HG02970 (cell line): ENCODE data around the gene HEATR5A.
"Not testable (repeated sequence)": the region's sequence is repeated elsewhere in the genome, so short reads cannot be mapped to it uniquely, and the experiment has no call there.

Experiments
- ATAC-seq: cut with Tn5 transposase; IDR thresholded peaks from one replicate; pipeline ENCODE4 v1.9.1; 2021; ENCODE audit warnings: mild to moderate bottlenecking, moderate library complexity, moderate number of reproducible peaks; ENCODE audit not compliant: unreplicated experiment, low FRiP score

Gene HEATR5A

DNA sequence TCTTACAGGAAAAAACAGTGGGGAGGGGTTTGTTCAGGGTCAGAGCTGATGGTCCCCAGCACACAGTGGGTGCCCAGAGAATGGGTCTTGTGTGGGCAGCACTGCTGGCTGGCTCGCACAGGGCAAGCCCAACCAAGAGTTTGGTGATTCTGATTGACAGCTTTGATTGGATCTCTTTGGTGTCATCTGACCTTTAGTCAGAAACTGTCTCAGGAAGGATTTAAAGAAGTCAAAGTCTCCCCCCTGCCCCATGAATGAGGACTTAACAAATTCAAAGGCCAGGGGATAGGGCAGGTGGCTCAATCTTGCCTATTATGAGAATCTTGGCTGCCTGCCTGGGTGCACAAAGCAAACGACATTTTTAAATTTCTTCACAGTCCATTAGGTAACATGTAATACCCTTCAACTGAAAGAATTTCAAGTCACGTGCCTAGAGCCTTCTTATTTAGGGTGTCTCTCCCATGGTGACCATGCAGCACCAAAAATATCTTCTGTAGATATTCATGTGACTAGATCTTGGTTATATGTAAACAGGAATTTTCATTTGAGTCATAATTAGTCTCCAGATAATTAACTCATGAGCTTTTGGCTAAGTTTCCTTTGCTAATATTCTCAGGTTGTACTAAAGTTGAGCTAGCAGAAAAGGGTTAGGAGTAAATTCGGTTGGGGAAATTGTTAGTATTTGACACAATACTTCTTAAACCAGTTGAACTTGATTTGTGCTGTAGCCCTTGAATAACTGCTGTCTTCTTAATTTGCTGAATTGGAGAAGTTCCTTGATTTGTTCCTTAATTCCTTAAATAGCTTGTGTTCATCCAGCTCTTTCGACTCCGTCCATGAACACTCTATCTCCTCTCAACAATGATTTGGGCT, 158.3 kb downstream of the HEATR5A start:
- no peak for ATAC-seq

DNA sequence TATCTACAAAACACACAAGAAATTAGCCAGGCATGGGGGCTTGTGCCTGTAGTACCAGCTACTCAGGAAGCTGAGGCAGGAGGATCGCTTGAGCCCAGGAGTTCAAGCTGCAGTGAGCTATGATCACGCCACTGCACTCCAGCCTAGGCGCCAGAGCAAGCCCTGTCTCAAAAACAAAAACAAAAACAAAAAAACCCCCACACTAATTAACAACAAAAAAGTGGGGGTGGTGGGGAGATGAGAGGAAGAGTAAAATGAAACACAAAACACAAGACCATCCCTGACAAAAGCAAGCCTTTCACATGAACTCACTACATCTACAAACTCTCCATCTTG, 158.9 kb downstream of the HEATR5A start:
- no peak for ATAC-seq

DNA sequence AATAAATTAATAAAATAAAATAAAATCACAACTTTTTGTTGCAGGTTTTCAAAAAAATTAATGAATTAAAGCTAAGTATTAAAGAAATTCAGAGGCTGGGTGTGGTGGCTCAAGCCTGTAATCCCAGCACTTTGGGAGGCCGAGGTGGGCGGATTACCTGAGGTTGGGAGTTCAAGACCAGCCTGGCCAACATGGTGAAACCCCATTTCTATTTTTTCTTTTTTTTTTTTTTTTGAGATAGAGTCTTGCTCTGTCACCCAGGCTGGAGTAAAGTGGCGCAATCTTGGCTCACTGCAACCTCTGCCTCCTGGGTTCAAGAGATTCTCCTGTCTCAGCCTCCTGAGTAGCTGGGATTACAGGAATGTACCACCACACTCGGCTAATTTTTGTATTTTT, 161.3 kb downstream of the HEATR5A start:
- ATAC-seq, result not testable (repeated sequence)

DNA sequence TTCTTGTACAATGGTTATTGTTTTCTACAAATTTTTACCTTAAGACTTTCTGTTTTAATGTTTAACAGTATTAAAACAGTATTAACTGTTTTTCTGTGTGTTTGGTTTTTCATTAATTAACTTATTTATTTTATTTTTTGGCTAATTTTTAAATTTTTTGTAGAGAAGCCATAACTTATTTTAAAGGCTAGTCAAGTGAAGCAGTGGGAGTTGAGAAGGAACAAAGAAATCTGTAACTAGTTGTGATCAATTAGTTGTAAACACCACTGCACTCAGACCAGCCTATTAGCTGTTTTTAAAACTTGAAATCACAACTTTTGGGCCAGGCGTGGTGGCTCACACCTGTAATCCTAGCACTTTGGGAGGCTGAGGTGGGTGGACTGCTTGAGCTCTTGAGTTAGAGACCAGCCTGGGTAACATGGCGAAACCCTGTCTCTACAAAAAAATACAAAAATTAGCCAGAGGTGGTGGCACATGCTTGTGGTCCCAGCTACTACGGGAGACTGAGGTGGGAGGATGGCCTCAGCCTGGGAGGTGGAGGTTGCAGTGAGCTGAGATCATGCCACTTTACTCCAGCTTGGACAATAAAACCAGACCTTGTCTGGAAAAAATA, 161.8 kb downstream of the HEATR5A start:
- ATAC-seq, result no peak

DNA sequence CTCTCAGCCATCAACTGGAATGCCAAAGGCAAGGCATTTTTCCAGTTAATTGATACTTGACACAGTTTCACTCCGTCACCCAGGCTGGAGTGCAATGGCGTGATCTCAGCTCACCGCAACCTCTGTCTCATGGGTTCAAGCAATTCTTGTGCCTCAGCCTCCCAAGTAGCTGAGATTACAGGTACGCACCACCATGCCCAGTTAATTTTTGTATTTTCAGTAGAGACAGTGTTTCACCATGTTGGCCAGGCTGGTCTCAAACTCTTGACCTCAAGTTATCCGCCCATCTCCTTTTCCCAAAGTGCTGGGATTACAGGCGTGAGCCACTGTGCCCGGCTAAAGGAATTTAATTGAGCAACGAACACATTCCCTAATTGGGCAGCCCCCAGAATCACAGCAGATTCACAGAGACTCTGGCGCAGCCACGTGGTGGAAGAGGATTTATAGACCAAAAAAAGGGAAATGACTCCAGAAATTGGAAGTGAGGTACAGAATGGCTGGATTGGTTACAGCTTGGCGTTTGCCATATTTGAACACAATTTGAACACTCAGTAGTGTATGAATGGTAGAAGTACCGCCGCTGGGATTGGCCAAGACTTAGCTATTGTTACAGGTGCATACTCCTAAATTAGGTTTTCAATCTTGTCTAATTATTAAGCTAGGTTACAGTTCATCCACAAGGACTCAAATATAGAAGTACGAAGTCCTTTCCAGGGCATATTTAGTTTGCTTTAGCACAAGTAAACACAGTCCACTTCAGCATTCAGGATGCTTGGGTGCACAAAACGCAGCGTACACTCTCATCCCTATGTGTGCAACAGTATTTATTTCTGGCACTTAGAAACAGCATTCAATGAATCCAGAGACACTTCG, 162.6 kb downstream of the HEATR5A start:
- ATAC-seq, result not testable (repeated sequence)

DNA sequence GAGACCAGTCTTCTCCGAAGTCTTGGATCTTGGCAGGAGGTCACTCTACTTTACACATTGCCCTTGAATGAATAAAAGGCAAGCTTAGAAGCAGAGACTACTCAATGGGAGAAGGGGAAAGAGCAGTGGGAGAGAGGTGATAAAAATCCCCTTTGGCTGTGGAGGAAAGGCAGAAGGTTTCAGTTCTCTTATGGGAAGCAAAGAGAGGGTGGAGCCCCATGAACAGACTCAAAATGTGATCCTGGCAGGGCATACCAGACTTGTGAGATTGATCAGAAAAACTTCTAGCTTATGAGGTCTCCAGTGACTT, 163.2 kb downstream of the HEATR5A start:
- ATAC-seq, result no peak

DNA sequence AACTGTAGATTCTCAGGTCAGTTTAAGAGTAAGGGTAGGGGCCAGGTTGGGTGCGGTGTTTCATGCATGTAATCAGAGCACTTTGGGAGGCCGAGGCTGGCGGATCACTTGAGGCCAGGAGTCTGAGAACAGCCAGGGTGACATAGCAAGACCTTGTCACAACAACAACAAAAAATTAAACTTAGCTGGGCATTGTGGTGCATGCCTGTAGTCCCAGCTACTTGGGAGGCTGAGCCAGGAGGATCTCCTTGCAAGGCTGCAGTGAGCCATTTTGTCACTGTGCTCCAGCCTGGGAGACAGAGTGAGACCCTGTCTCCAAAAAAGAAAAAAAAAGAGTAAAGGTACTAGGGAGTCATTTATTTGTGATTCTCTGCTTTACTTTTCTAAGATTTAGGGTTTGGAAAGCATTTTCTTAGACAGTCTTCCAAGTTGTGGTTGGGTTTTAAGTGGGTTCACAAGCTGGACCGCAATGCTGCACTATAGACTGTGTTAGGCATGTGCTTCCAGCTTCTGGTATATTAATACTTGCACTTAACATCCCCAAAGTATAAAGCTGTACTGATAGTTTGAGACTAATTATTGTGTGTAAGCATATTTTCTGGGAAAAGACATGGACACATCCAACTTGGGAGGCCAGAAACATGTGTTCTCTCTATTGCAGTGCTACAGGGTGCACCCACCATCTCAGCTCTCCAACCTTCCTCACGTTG, 163.7 kb downstream of the HEATR5A start:
- ATAC-seq, result no peak

DNA sequence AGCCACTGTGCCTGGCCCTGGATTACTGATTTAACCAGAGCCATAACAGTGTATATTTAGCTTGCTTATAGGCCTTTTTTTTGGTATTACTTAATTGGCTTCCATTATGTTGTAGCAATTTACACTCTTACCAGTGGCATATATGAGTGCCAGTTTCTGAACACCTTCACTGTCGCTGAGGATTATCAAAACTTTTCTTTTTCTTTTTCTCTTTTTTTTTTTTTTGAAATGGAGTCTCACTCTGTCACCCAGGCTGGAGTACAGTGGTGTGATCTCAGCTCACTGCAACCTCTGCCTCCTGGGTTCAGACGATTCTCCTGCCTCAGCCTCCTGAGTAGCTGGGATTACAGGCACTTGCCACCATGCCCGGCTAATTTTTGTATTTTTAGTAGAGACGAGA, 164.4 kb downstream of the HEATR5A start:
- ATAC-seq, result not testable (repeated sequence)

DNA sequence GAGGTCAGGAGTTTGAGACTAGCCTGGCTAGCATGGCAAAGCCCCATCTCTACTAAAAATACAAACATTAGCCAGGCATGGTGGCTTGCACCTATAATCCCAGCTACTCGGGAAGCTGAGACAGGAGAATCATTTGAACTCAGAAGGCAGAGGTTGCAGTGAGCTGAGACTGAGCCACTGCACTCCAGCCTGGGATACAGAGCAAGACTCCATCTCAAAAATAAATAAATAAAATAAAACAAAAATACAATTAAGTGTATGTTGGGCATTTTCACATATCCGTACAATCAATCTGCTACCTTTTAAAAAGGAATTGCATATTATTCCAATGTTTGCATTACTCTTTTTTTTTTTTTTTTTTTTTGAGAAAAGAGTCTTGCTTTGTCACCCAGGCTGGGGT, 165.1 kb downstream of the HEATR5A start:
- no peak for ATAC-seq

DNA sequence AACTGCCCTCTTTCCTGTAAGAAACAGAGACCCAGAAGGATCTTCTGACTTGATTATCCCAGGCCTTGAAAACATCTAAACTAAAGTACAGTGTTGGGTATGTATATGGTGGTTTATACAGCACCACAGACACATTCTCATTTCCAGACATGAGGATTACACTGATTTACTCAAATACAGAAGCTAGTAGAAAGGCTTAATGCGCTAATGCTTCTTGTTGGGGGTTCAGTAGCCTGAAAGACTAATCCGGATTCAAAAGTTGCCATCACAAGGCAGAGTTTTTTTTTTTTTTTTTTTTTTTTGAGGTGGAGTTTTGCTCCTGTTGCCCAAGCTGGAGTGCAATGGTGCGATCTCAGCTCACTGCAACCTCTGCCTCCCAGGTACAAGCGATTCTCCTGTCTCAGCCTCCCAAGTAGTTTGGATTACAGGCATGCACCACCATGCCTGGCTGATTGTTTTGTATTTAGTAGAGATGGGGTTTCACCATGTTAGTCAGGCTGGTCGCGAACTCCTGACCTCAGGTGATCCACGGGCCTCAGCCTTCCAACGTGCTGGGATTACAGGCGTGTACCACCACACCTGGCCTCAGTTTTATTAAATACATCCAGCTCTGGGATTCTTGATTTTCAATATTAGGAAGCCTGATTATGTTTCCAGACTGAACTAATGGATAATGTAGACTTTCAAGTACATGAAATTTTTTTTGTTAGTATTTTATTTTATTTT, 166.4 kb downstream of the HEATR5A start:
- ATAC-seq, result no peak

DNA sequence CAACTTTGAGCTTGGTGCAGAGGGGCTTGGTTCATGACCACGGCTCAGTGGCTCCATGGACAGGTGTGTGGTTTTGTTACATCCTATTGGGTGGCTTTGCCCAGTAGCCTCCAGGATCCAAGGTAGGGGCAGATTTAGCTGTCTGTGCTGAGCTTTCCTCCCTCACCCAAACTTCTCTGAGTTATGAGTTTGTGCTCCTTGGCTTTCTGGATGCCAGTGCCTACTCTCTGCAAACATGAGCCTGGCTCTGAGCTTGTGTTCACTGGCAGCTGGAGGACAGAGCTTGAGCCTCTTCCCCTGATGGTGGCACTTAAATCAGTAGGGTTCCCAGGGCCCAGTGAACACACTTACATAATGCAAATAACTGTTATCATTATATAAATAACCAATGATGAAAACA, 167.5 kb downstream of the HEATR5A start:
- no peak for ATAC-seq

DNA sequence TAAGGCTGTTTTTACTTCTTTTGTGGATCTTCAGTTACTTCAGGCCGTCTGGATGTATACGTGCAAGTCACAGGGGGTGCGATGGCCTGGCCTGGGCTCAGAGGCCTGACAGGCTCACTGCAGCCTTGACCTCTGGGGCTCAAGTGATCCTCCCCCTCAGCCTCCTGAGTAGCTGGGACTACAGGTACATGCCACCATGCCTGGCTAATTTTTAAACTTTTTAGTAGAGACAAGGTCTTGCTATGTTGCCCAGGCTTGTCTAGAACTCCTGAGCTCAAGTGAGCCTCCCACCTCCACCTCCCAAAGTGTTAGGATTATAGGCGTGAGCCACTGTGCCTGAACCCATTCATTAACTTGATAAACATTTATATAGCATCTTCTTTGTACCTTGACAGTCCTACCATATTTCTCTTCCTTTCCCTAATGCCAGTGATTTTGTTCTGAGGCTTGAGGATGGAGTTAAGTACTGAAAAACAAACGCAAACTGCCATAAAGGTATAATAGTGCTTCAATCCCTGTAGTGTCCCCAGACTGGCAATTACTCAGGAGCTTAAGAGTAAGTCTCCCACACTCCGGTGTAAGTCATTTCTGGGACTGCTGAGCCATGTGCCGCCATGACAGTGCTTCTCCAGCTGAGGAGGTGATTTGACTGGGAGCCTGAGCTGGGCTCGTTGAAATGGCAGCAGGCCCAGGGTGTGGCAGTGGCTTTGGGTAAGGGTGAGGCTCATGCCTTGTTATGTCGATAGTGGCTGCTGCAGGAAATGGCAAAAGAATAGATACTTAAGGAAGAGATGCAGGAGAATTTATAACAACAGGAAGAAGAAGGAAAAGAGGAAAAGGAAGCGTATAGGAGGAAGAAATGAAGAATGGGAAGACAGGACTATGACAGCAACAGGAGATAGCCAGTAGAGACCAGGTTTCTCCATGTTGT, 169.1 kb downstream of the HEATR5A start:
- no peak for ATAC-seq

DNA sequence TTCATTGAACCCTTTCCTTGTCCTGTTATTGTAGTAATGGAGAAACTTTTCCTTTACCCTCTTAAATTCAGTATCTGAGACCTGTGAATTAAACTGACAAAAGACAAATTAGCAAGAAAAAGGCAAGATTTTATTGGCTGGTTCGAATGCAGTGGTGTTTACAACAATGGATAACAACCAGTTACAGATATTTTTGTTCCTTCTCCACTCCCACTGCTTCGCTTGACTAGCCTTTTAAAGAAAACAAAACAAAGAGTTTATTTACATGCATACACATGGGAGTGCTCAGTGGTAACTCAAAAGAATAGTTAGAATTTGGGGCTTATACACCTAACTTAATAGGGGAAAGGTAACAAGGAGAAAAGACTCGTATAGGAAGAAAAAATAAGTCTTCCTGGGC, 175.7 kb downstream of the HEATR5A start:
- no peak for ATAC-seq

DNA sequence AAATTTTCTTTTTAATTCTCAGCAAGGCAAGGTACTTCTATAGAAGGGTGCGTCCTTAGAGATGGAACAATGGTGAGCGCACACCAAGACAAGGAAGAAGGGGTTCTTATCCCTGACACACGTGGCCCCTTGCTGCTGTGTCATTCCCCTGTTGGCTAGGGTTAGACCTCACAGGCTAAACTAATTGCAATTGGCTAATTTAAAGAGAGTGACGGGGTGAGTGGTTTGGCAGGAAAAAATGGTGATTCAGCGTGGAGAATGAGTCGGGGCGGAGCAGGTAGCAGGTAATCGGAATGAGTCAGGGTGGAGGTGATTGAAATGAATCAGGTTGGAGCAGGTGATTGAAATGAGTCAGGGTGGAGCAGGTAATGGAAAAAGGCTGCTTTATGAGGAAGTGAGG, 176.5 kb downstream of the HEATR5A start:
- no peak for ATAC-seq

DNA sequence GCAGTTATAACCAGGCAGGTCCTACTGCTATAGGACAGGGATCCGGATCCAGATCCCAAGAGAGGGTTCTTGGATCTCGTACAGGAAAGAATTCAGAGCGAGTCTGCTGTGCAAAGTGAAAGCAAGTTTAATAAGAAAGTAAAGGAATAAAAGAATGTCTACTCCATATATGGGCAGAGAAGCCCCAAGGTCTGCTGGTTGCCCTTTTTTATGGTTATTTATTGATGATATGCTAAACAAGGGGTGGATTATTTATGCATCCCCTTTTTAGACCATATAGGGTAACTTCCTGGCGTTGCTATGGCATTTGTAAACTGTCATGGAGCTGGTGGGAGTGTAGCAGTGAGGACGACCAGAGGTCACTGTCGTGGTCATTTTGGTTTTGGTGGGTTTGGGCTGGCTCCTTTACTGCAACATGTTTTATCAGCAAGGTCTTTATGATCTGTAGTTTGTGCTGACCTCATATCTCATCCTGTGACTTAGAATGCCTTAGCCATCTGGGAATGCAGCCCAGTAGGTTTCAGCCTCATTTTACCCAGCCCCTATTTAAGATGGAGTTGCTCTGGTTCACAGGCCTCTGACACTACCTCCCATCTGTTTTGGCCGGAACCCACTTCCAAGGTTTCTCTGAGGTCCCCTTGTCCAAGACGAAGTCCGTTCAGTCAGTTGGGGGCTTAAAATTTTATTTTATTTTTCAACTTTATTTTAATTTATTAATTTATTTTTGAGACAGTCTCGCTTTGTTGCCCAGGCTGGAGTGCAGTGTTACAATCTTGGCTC, 178.0 kb downstream of the HEATR5A start:
- ATAC-seq, result not testable (repeated sequence)
